Measurements from ENCODE around the gene PKD2. TPM values are rescaled to one million over a fixed set of nuclear protein-coding genes. Genes with fewer than 3 reads are reported as not detected.

Gene PKD2
- total and polyA plus RNA-seq, 2 of the 4 experiments (the other 2 are of a cell fraction), result 43.8 to 51.3 TPM

GRCh38 chr4:88045021-88045420 lies 37.6 kb downstream of the PKD2 start:
- peaks cover 36% of the 10 kb centered on the region for H3K36me3 ChIP-seq (ENCODE audit: control insufficient read depth, insufficient read depth, low read length)
- H2BK120ac ChIP-seq (ENCODE audit: low read depth, low read length), result no peak overlapping the region
- H3K9me3 ChIP-seq (ENCODE audit: control insufficient read depth, insufficient read depth, low read length), result no peaks in the 10 kb centered on the region
- H4K20me1 ChIP-seq (ENCODE audit: insufficient read depth, low read length), result no peaks in the 10 kb centered on the region
- dilution Hi-C loops (cut with HindIII; ENCODE audit: low sequenced_read_pairs, unreplicated experiment) (no loop called here), in situ Hi-C loops (cut with MboI; ENCODE audit: low sequenced_read_pairs) (no loop called here), intact Hi-C loops (cut with micrococcal nuclease) (no loop called here)
- no peak overlapping the region for H2AK9ac ChIP-seq (replicated peaks; ENCODE audit: low read depth, low read length, poor library complexity)
- H3K27ac ChIP-seq (ENCODE audit: insufficient read depth, low read length), result no peak overlapping the region
- H2BK15ac ChIP-seq (ENCODE audit: low read depth, low read length), result no peak overlapping the region
- no peak for DNase-seq
- H2BK20ac ChIP-seq (ENCODE audit: low read depth, low read length), result no peak overlapping the region
- no peak overlapping the region for H3K4ac ChIP-seq (ENCODE audit: low read depth, low read length)
- TF ChIP-seq SMC3 (IDR thresholded peaks at IDR 0.05; ENCODE audit: low read depth, low read length) (no peak), CEBPB (IDR thresholded peaks at IDR 0.05; ENCODE audit: low read depth, low read length) (no peak), RFX5 (IDR thresholded peaks at IDR 0.05; ENCODE audit: low read depth, low read length) (no peak), CHD1 (IDR thresholded peaks at IDR 0.05; ENCODE audit: low read depth, low read length) (no peak), NFE2L2 (IDR thresholded peaks at IDR 0.05; ENCODE audit: low read depth, low read length) (no peak), ELK1 (IDR thresholded peaks at IDR 0.05; ENCODE audit: borderline replicate concordance, low read depth, low read length) (no peak), RCOR1 (IDR thresholded peaks at IDR 0.05; ENCODE audit: insufficient replicate concordance, low read length) (no peak), FOS (IDR thresholded peaks at IDR 0.05; ENCODE audit: low read depth, low read length) (no peak), MAZ (IDR thresholded peaks at IDR 0.05; ENCODE audit: borderline replicate concordance, low read depth, low read length) (no peak), MXI1 (IDR thresholded peaks at IDR 0.05; ENCODE audit: borderline replicate concordance, low read depth, low read length) (no peak), RAD21 (IDR thresholded peaks at IDR 0.05; ENCODE audit: low read length) (no peak), BHLHE40 (IDR thresholded peaks at IDR 0.05; ENCODE audit: low read depth, low read length) (no peak), MAFK (IDR thresholded peaks at IDR 0.05; ENCODE audit: low read depth, low read length) (no peak), POLR2A (IDR thresholded peaks at IDR 0.05; ENCODE audit: low read depth, low read length) (no peak)
- TF ChIP-seq, protein P1, sequence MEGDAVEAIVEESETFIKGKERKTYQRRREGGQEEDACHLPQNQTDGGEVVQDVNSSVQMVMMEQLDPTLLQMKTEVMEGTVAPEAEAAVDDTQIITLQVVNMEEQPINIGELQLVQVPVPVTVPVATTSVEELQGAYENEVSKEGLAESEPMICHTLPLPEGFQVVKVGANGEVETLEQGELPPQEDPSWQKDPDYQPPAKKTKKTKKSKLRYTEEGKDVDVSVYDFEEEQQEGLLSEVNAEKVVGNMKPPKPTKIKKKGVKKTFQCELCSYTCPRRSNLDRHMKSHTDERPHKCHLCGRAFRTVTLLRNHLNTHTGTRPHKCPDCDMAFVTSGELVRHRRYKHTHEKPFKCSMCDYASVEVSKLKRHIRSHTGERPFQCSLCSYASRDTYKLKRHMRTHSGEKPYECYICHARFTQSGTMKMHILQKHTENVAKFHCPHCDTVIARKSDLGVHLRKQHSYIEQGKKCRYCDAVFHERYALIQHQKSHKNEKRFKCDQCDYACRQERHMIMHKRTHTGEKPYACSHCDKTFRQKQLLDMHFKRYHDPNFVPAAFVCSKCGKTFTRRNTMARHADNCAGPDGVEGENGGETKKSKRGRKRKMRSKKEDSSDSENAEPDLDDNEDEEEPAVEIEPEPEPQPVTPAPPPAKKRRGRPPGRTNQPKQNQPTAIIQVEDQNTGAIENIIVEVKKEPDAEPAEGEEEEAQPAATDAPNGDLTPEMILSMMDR (conservative IDR thresholded peaks at IDR 0.05; ENCODE audit: low read depth, low read length), result no peak
- TF ChIP-seq, protein P2, sequence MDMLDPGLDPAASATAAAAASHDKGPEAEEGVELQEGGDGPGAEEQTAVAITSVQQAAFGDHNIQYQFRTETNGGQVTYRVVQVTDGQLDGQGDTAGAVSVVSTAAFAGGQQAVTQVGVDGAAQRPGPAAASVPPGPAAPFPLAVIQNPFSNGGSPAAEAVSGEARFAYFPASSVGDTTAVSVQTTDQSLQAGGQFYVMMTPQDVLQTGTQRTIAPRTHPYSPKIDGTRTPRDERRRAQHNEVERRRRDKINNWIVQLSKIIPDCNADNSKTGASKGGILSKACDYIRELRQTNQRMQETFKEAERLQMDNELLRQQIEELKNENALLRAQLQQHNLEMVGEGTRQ (IDR thresholded peaks at IDR 0.05; ENCODE audit: low read depth, low read length), result no peak
- H3K4me3 ChIP-seq (ENCODE audit: insufficient read depth, low read depth, low read length), result no peak overlapping the region
- H2BK5ac ChIP-seq (ENCODE audit: low read depth, low read length, poor library complexity, severe bottlenecking), result no peak overlapping the region
- H3K27me3 ChIP-seq (ENCODE audit: control insufficient read depth, insufficient read depth, low read length), result no peaks in the 10 kb centered on the region
- H4K5ac ChIP-seq (ENCODE audit: low read depth, low read length), result no peak overlapping the region
- H3K9ac ChIP-seq (ENCODE audit: low read depth, low read length), result no peak overlapping the region
- CTCF ChIA-PET, result interaction anchor here (0.7 kb wide), 1 partner anchor 12 kb away, joined by 3 read pairs; no protein-coding TSS in a partner anchor
- H3K18ac ChIP-seq (ENCODE audit: low read depth, low read length), result no peak overlapping the region
- H4K8ac ChIP-seq (ENCODE audit: low read depth in 2 of 2, low read length in 2 of 2), result no peak overlapping the region
- H4K91ac ChIP-seq (ENCODE audit: insufficient read depth, low read depth, low read length), result no peak overlapping the region
- peaks cover 7 to 14% of the 10 kb centered on the region in 2 experiments; a peak in 2 of 4 replicates for H3K79me1 ChIP-seq (ENCODE audit: low read depth in 1 of 2, low read length in 2 of 2)
- no peak overlapping the region for H2AFZ ChIP-seq (replicated peaks; ENCODE audit: low read length, poor library complexity)
- H3K56ac ChIP-seq (ENCODE audit: extremely low read depth, insufficient read depth, low read length), result no peak overlapping the region
- no peak for ATAC-seq (ENCODE audit: low read depth)
- POLR2A ChIA-PET (ENCODE audit: unreplicated experiment), result no interaction called here
- H3K4me2 ChIP-seq (ENCODE audit: low read depth, low read length), result no peak overlapping the region
- no peaks in the 10 kb centered on the region for H3K4me1 ChIP-seq (ENCODE audit: control insufficient read depth, insufficient read depth, low read length)
- no peak overlapping the region for H2AK5ac ChIP-seq (ENCODE audit: low read depth, low read length)
- no peak overlapping the region for H3K14ac ChIP-seq (replicated peaks; ENCODE audit: low read depth, low read length)
- H3K23ac ChIP-seq (ENCODE audit: low read depth, low read length), result no peak overlapping the region
- H3K9me1 ChIP-seq (ENCODE audit: insufficient read depth, low read length), result 0 out of 2 replicates have a peak, but pooled peaks cover 3% of the 10 kb centered on the region
- BruUV-seq (replicated peaks), result no TSS peak

Data from IMR-90 (cell line).